GM23338 (cell line): ENCODE measurements around the gene FDX1. TPM values are rescaled to one million over a fixed set of nuclear protein-coding genes. Genes with fewer than 3 reads are reported as not detected.

ENCODE experiments used
- ATAC-seq: fragments of 200-7000 bp; cut with Tn5 transposase; 3 replicates; pipeline ENCODE4 v1.9.1; 2020
- DNase-seq: peaks from one replicate; pipeline ENCODE4 v3.0.0-alpha.2; 2015; ENCODE audit warnings: low spot score
- H2AFZ ChIP-seq: fragments of 200-600 bp; sonication (generic); 2 replicates; pipeline ENCODE4 v1.8.0; 2016; ENCODE audit warnings: antibody characterized with exemption, mild to moderate bottlenecking, moderate library complexity
- H3F3A ChIP-seq: fragments of 200-600 bp; sonication (generic); replicated peaks from 2 replicates; pipeline ENCODE4 v1.8.0; 2017; ENCODE audit warnings: antibody characterized with exemption, mixed run types, low read depth
- H3K27ac ChIP-seq: fragments of 200-600 bp; sonication (generic); 2 replicates; pipeline ENCODE4 v1.6.1; 2016; ENCODE audit warnings: low read depth
- H3K27me3 ChIP-seq: fragments of 200-600 bp; sonication (generic); 2 replicates; pipeline ENCODE4 v1.8.0; 2016; ENCODE audit warnings: mild to moderate bottlenecking, mixed run types, moderate library complexity; ENCODE audit not compliant: insufficient read depth
- H3K36me3 ChIP-seq: fragments of 200-600 bp; sonication (generic); 2 replicates; pipeline ENCODE4 v1.8.0; 2016; ENCODE audit warnings: mild to moderate bottlenecking; ENCODE audit not compliant: insufficient read depth
- H3K4me1 ChIP-seq: fragments of 200-600 bp; sonication (generic); 2 replicates; pipeline ENCODE4 v1.8.0; 2016; ENCODE audit warnings: mild to moderate bottlenecking, moderate library complexity; ENCODE audit not compliant: insufficient read depth
- H3K4me2 ChIP-seq: fragments of 200-600 bp; sonication (generic); 2 replicates; pipeline ENCODE4 v1.7.1; 2017; ENCODE audit warnings: mixed run types
- H3K4me3 ChIP-seq: fragments of 200-600 bp; sonication (generic); 2 replicates; pipeline ENCODE4 v1.6.1; 2016; ENCODE audit warnings: mixed run types
- H3K79me2 ChIP-seq: fragments of 200-600 bp; sonication (generic); replicated peaks from 2 replicates; pipeline ENCODE4 v1.8.0; 2017; ENCODE audit warnings: mild to moderate bottlenecking; ENCODE audit not compliant: insufficient read depth
- H3K9me2 ChIP-seq: fragments of 200-600 bp; sonication (generic); 2 replicates; pipeline ENCODE4 v1.8.0; 2017; ENCODE audit not compliant: insufficient read depth
- H4K20me1 ChIP-seq: fragments of 200-600 bp; sonication (generic); replicated peaks from 2 replicates; pipeline ENCODE4 v1.8.0; 2017; ENCODE audit warnings: mild to moderate bottlenecking; ENCODE audit not compliant: insufficient read depth
- H3K27ac Mint-ChIP-seq: 2 replicates; pipeline ENCODE4 v1.8.0; 2020; ENCODE audit warnings: inconsistent platforms, mild to moderate bottlenecking, moderate library complexity, mixed read lengths
- H3K27me3 Mint-ChIP-seq: 3 replicates; pipeline ENCODE4 v1.8.0; 2022; ENCODE audit warnings: low read depth, mild to moderate bottlenecking, moderate library complexity, mixed read lengths, inconsistent platforms; ENCODE audit not compliant: insufficient read depth, poor library complexity
- H3K36me3 Mint-ChIP-seq: 3 replicates; pipeline ENCODE4 v1.8.0; 2021; ENCODE audit warnings: low read depth, mild to moderate bottlenecking, inconsistent platforms, moderate library complexity, mixed read lengths
- H3K4me1 Mint-ChIP-seq: 3 replicates; pipeline ENCODE4 v1.8.0; 2020; ENCODE audit warnings: mild to moderate bottlenecking, inconsistent platforms, mixed read lengths
- H3K4me3 Mint-ChIP-seq: 3 replicates; pipeline ENCODE4 v1.8.0; 2021; ENCODE audit warnings: moderate library complexity, mild to moderate bottlenecking, inconsistent platforms, mixed read lengths
- H3K9me3 Mint-ChIP-seq: 3 replicates; pipeline ENCODE4 v1.8.0; 2020; ENCODE audit warnings: moderate library complexity, mild to moderate bottlenecking, inconsistent platforms, mixed read lengths
- CREB1 ChIP-seq: fragments of 250-450 bp; sonication (Bioruptor Pico); IDR thresholded peaks from 2 replicates; pipeline ENCODE4 v1.5.0; 2020; ENCODE audit warnings: low read depth, mild to moderate bottlenecking, moderate library complexity
- CTCF ChIP-seq, 2 experiments: fragments of 200-600 bp in 1 of 2; sonication (generic) in 1 of 2; conservative IDR thresholded peaks; 2 replicates each; pipeline versions ENCODE4 v1.5.1 to v1.6.1; 2016 to 2017; ENCODE audit warnings: antibody characterized with exemption in 2 of 2, low read depth in 2 of 2, mild to moderate bottlenecking in 2 of 2, moderate library complexity in 1 of 2
- ETS1 ChIP-seq: IDR thresholded peaks from 2 replicates; pipeline ENCODE4 v1.6.1; 2016; ENCODE audit warnings: antibody characterized with exemption
- EZH2phosphoT487 ChIP-seq: fragments of 200-600 bp; sonication (generic); IDR thresholded peaks from one replicate; pipeline ENCODE4 v1.8.1; 2018; ENCODE audit warnings: antibody characterized with exemption; ENCODE audit not compliant: unreplicated experiment
- JUNB ChIP-seq: IDR thresholded peaks from one replicate; pipeline ENCODE4 v1.6.1; 2016; ENCODE audit warnings: antibody characterized with exemption; ENCODE audit not compliant: unreplicated experiment
- POLR2AphosphoS5 ChIP-seq: IDR thresholded peaks from 2 replicates; pipeline ENCODE4 v1.6.1; 2016; ENCODE audit warnings: antibody characterized with exemption, low read depth
- REST ChIP-seq: IDR thresholded peaks from one replicate; pipeline ENCODE4 v1.6.1; 2018; ENCODE audit warnings: antibody characterized with exemption; ENCODE audit not compliant: unreplicated experiment
- STAT1 ChIP-seq: IDR thresholded peaks from one replicate; pipeline ENCODE4 v1.6.1; 2016; ENCODE audit warnings: antibody characterized with exemption; ENCODE audit not compliant: unreplicated experiment
- ZNF114 ChIP-seq: fragments of 250-450 bp; sonication (Bioruptor Pico); IDR thresholded peaks from 2 replicates; pipeline ENCODE4 v1.5.0; 2020; ENCODE audit warnings: mild to moderate bottlenecking, moderate library complexity
- long read RNA-seq: library from polyadenylated mRNA; unstranded; transcript quantifications from one replicate; pipeline ENCODE4 v2.0.0, GENCODE V29; 2020; ENCODE audit not compliant: unreplicated experiment
- polyA plus RNA-seq: library from polyadenylated mRNA; unstranded; fragments of >200 nt; fragmentation: Nextera tagmentation; extraction: Ambion mirVana; gene quantifications from 2 replicates; pipeline ENCODE4 v1.2.1, GENCODE V29; 2016
- total RNA-seq: library from RNA; depleted of rRNA; stranded (reverse); fragments of >200 nt; shearing (Covaris generic); gene quantifications from 2 replicates; pipeline ENCODE4 v1.2.3, GENCODE V29; 2014; rRNA removed

FDX1 gene
- total RNA-seq (11.1 and 15.3 TPM in 2 replicates), polyA plus RNA-seq (15.9 and 16.8 TPM in 2 replicates)
- long read RNA-seq, transcript FDX1-201 (4 exons, 3,206 nt), result major isoform, 27 of 29 reads
- long read RNA-seq, partial matches to known transcripts, result 0 of 29 reads
- long read RNA-seq, other reads (novel, unspliced or antisense), result 2 of 29 reads

- Histone ChIP-seq H3K4me2 (peak within 1 kb of the TSS; percentile 98), H3K79me2 (peaks cover 31% of the 10 kb centered on the region)
- peak; percentile 93 for ATAC-seq
These were observed at the start of gene FDX1 for GRCh38 chr11:110429731-110430266. Gene FDX1 (plus strand): TSS chr11:110429948. CDS start chr11:110430121, 173 bp downstream.

GRCh38 chr11:110380836-110381622 lies 48.7 kb upstream of the FDX1 start:
- Histone ChIP-seq H4K20me1 (no peaks in the 10 kb centered on the region), H3K4me1 (no peaks in the 10 kb centered on the region), H3K79me2 (no peaks in the 10 kb centered on the region), H2AFZ (no peak overlapping the region), H3K4me2 (no peak overlapping the region), H3K9me2 (no peaks in the 10 kb centered on the region), H3K4me3 (no peak overlapping the region), H3K27ac (no peak overlapping the region), H3K36me3 (no peaks in the 10 kb centered on the region), H3F3A (no peaks in the 10 kb centered on the region), H3K27me3 (no peaks in the 10 kb centered on the region)
- Mint-ChIP-seq H3K36me3 (no peaks in the 10 kb centered on the region), H3K27ac (no peak overlapping the region), H3K4me3 (no peak overlapping the region), H3K9me3 (0 out of 3 replicates have a peak, but pooled peaks cover 11% of the 10 kb centered on the region), H3K27me3 (no peaks in the 10 kb centered on the region), H3K4me1 (peaks cover 6% of the 10 kb centered on the region; the same call in 2 of the 3 replicates)
- ATAC-seq (no peak), DNase-seq (no peak)
- TF ChIP-seq ETS1 (no peak), ZNF114 (no peak), JUNB (no peak), STAT1 (no peak), CREB1 (CRISPR knock-in tag) (no peak), REST (no peak), EZH2phosphoT487 (no peak)

More at GRCh38 chr11:110429731-110430266, at the start of gene FDX1:
- Histone ChIP-seq H4K20me1 (no peaks in the 10 kb centered on the region), H3F3A (no peaks in the 10 kb centered on the region; the same call in 1 of the 2 replicates), H3K27me3 (peaks cover 4% of the 10 kb centered on the region; the same call in 1 of the 2 replicates), H3K4me1 (peaks cover 23% of the 10 kb centered on the region), H3K27ac (no peak within 1 kb of the TSS), H2AFZ (peak within 1 kb of the TSS; percentile 91), H3K36me3 (no peaks in the 10 kb centered on the region), H3K4me3 (peak within 1 kb of the TSS; percentile 89), H3K9me2 (no peaks in the 10 kb centered on the region)
- Mint-ChIP-seq H3K4me3 (peak within 1 kb of the TSS; percentile 97), H3K27me3 (no peaks in the 10 kb centered on the region), H3K4me1 (peaks cover 25% of the 10 kb centered on the region; the same call in 2 of the 3 replicates), H3K9me3 (no peaks in the 10 kb centered on the region), H3K27ac (peak within 1 kb of the TSS; percentile 93), H3K36me3 (no peaks in the 10 kb centered on the region)
- peak; percentile 18 to 46; a peak in 1 of 4 replicates for TF ChIP-seq CTCF (conservative IDR thresholded peaks at IDR 0.05; ENCODE audit: low read depth in 2 of 2)
- no peak for TF ChIP-seq ETS1
- TF ChIP-seq POLR2AphosphoS5, result peak; percentile 49; the same call in 1 of the 2 replicates
- peak; percentile 47; the same call in 1 of the 2 replicates for TF ChIP-seq CREB1 (CRISPR knock-in tag)
- peak; percentile 91 for DNase-seq
